Upper lobe of left lung (tissue), 6 donors: ENCODE measurements around the gene RPS2. TPM values are rescaled to one million over a fixed set of nuclear protein-coding genes. Genes with fewer than 3 reads are reported as not detected.
"Not testable (repeated sequence)": the region's sequence is repeated elsewhere in the genome, so short reads cannot be mapped to it uniquely, and the experiment has no call there.

Experiments used
- ATAC-seq, 2 donors: fragments of 200-7000 bp; cut with Tn5 transposase; one replicate each; pipeline ENCODE4 v1.9.1; 2022; ENCODE audit warnings: mild to moderate bottlenecking in 2 of 2, moderate library complexity in 2 of 2; ENCODE audit not compliant: low FRiP score in 2 of 2
- DNase-seq, 2 donors: peaks; one replicate each; pipeline ENCODE4 v3.0.0-alpha.2; 2019 to 2020
- H3K27ac ChIP-seq, 4 donors: fragments of 200-600 bp; sonication (generic); one replicate each; pipeline ENCODE4 v1.5.1; 2016 to 2019
- H3K27me3 ChIP-seq, 4 donors: fragments of 200-600 bp; sonication (generic); one replicate each; pipeline ENCODE4 v1.5.1; 2017 to 2019
- H3K36me3 ChIP-seq, 4 donors: fragments of 200-600 bp; sonication (generic); one replicate each; pipeline ENCODE4 v1.5.1; 2016 to 2019
- H3K4me1 ChIP-seq, 4 donors: fragments of 200-600 bp; sonication (generic); one replicate each; pipeline ENCODE4 v1.5.1; 2018 to 2019
- H3K4me3 ChIP-seq, 4 donors: fragments of 200-600 bp; sonication (generic); one replicate each; pipeline ENCODE4 v1.5.1; 2017 to 2019; ENCODE audit warnings: mild to moderate bottlenecking in 2 of 4, moderate library complexity in 1 of 4
- H3K9me3 ChIP-seq, 4 donors: fragments of 200-600 bp; sonication (generic); one replicate each; pipeline ENCODE4 v1.5.1; 2018 to 2019
- CTCF ChIP-seq, 6 experiments: fragments of 450-650 bp in 4 of 6; fragments of 200-600 bp in 2 of 6; sonication (generic) in 2 of 6; IDR thresholded peaks; one replicate each; pipeline ENCODE4 v1.5.1; 2016 to 2019; ENCODE audit warnings: antibody characterized with exemption in 6 of 6
- EP300 ChIP-seq, 4 donors: sonication (generic); formaldehyde crosslinking; IDR thresholded peaks; one replicate each; pipeline ENCODE4 v1.5.1; 2017; ENCODE audit warnings: antibody characterized with exemption in 4 of 4, control low read depth in 2 of 4
- POLR2A ChIP-seq, 4 donors: fragments of 450-650 bp; IDR thresholded peaks; one replicate each; pipeline ENCODE4 v1.5.1; 2016 to 2017; ENCODE audit warnings: antibody characterized with exemption in 4 of 4, mild to moderate bottlenecking in 2 of 4
- POLR2AphosphoS5 ChIP-seq, 2 donors: sonication (generic); formaldehyde crosslinking; IDR thresholded peaks; one replicate each; pipeline ENCODE4 v1.5.1; 2017; ENCODE audit warnings: antibody characterized with exemption in 2 of 2
- WGBS, 2 donors: methylation state at CpG; one replicate each; pipeline ENCODE4 v1.1.5; 2017 to 2018; 5-methylcytosine and 5-hydroxymethylcytosine counted together
- total RNA-seq, 6 donors: library from RNA; depleted of rRNA in 4 of 6; stranded (reverse); fragments of >200 nt in 4 of 6; gene quantifications; one replicate each; pipeline versions ENCODE4 v1.1.0 to v1.2.1, GENCODE V29; 2016 to 2021
- donor health status: DM: no; HTN: no; CAD: no; lungs with moderate emphysema.
- donor health status: DM: no; HTN: yes; CAD: no; lungs with severe emphysema.

RPS2 gene
- total RNA-seq, 6 donors from 2014 or later, result 1,128 to 1,943 (median 1,579) TPM

- Histone ChIP-seq H3K36me3 (peaks cover 3 to 40% (median 35%) of the 10 kb centered on the region in 4 donors), H3K9me3 (no peaks in the 10 kb centered on the region), H3K27me3 (no peaks in the 10 kb centered on the region), H3K27ac (peak overlapping the region; percentile 80 to 96 (median 88)), H3K4me1 (peaks cover 13 to 23% (median 16%) of the 10 kb centered on the region in 4 donors), H3K4me3 (peak overlapping the region; percentile 77 to 96 (median 91))
- DNase-seq (peak; percentile 34 to 82), ATAC-seq (no peak)
- TF ChIP-seq EP300 (IDR thresholded peaks at IDR 0.05), result no peak
- TF ChIP-seq POLR2AphosphoS5 (IDR thresholded peaks at IDR 0.05), result no peak
- TF ChIP-seq CTCF (IDR thresholded peaks at IDR 0.05), result no peak
- TF ChIP-seq POLR2A (IDR thresholded peaks at IDR 0.05), result no peak
- WGBS, 2 donors, result 13% methylated on average over 15 to 16 of the region's 17 CpGs
Measured at GRCh38 chr16:1942047-1942809, 22.4 kb downstream of the RPS2 start.

- Histone ChIP-seq H3K9me3 (no peaks in the 10 kb centered on the region), H3K27me3 (no peaks in the 10 kb centered on the region), H3K27ac (peak overlapping the region; percentile 80 to 96 (median 88)), H3K36me3 (peaks cover 3 to 44% (median 37%) of the 10 kb centered on the region in 4 donors), H3K4me1 (peaks cover 13 to 23% (median 16%) of the 10 kb centered on the region in 4 donors), H3K4me3 (peak overlapping the region in 3 of 4 donors; percentile 87 to 96 (median 95))
- TF ChIP-seq POLR2AphosphoS5 (IDR thresholded peaks at IDR 0.05) (no peak), CTCF (IDR thresholded peaks at IDR 0.05) (no peak), POLR2A (IDR thresholded peaks at IDR 0.05) (no peak), EP300 (IDR thresholded peaks at IDR 0.05) (no peak)
- no peak for ATAC-seq
- WGBS, 2 donors, result 86 to 93% methylated on average over 29 to 30 of the region's 30 CpGs
- peak in 1 of 2 donors; percentile 85 for DNase-seq
Measured at GRCh38 chr16:1941162-1942046, 23.2 kb downstream of the RPS2 start.

- Histone ChIP-seq H3K4me3 (peak overlapping the region in 2 of 4 donors; percentile 87 to 96), H3K36me3 (peaks cover 3 to 44% (median 37%) of the 10 kb centered on the region in 4 donors)
- 87 to 89% methylated on average over 17 to 23 of the region's 23 CpGs for WGBS, 2 donors
Measured at GRCh38 chr16:1940273-1941161, 24.1 kb downstream of the RPS2 start.

GRCh38 chr16:1939833-1940232 lies 24.8 kb downstream of the RPS2 start:
- not testable (repeated sequence) for DNase-seq, ATAC-seq, H3K27me3 ChIP-seq, H3K4me3 ChIP-seq, H3K9me3 ChIP-seq
- 92 to 96% methylated on average over 8 of the region's 8 CpGs for WGBS, 2 donors
- H3K36me3 ChIP-seq, result peaks cover 3 to 44% (median 37%) of the 10 kb centered on the region in 4 donors
- peak overlapping the region in 1 of 4 donors; percentile 94 for H3K27ac ChIP-seq
- H3K4me1 ChIP-seq, result peaks cover 13 to 23% (median 16%) of the 10 kb centered on the region in 4 donors

More at GRCh38 chr16:1940273-1941161, 24.1 kb downstream of the RPS2 start:
- H3K27ac ChIP-seq, result peak overlapping the region in 2 of 4 donors; percentile 94 to 96
- H3K9me3 ChIP-seq, result no peaks in the 10 kb centered on the region
- TF ChIP-seq POLR2A (IDR thresholded peaks at IDR 0.05), result no peak
- no peak for TF ChIP-seq POLR2AphosphoS5 (IDR thresholded peaks at IDR 0.05)
- no peak for TF ChIP-seq EP300 (IDR thresholded peaks at IDR 0.05)
- TF ChIP-seq CTCF (IDR thresholded peaks at IDR 0.05), result no peak
- ATAC-seq (no peak), DNase-seq (no peak)
- no peaks in the 10 kb centered on the region for H3K27me3 ChIP-seq
- H3K4me1 ChIP-seq, result peaks cover 13 to 23% (median 16%) of the 10 kb centered on the region in 4 donors
